Transverse colon (tissue), 4 donors: ENCODE results near the gene MYCL. TPM values are rescaled to one million over a fixed set of nuclear protein-coding genes. Genes with fewer than 3 reads are reported as not detected.

Experiments
- DNase-seq: peaks from one replicate; pipeline ENCODE4 v3.0.0-alpha.2; 2019
- H3K27ac ChIP-seq, 4 donors: fragments of 200-600 bp; sonication (generic); 2 replicates each; pipeline ENCODE4 v1.5.1; 2016 to 2018; ENCODE audit warnings: inconsistent platforms in 4 of 4
- H3K27me3 ChIP-seq: fragments of 200-600 bp; sonication (generic); 2 replicates; pipeline ENCODE4 v1.5.1; 2017; ENCODE audit warnings: inconsistent platforms
- H3K36me3 ChIP-seq, 4 donors: fragments of 200-600 bp; sonication (generic); 2 replicates each; pipeline ENCODE4 v1.5.1; 2017 to 2019; ENCODE audit warnings: inconsistent platforms in 4 of 4
- H3K4me1 ChIP-seq, 4 donors: fragments of 200-600 bp; sonication (generic); 2 replicates each; pipeline ENCODE4 v1.5.1; 2017 to 2020; ENCODE audit warnings: inconsistent platforms in 4 of 4
- H3K4me3 ChIP-seq, 4 donors: fragments of 200-600 bp; sonication (generic); 1 replicate in 1 of 4; 2 replicates in 3 of 4; pipeline versions ENCODE4 v1.5.1 to v1.6.1; 2017 to 2019; ENCODE audit warnings: inconsistent platforms in 4 of 4
- H3K9me3 ChIP-seq, 2 donors: fragments of 200-600 bp; sonication (generic); 2 replicates each; pipeline ENCODE4 v1.5.1; 2017 to 2019; ENCODE audit warnings: inconsistent platforms in 2 of 2
- EP300 ChIP-seq: sonication (generic); formaldehyde crosslinking; IDR thresholded peaks from one replicate; pipeline ENCODE4 v1.6.1; 2017; ENCODE audit warnings: antibody characterized with exemption, low read depth
- POLR2A ChIP-seq: fragments of 450-650 bp; IDR thresholded peaks from one replicate; pipeline ENCODE4 v1.6.1; 2016; ENCODE audit warnings: antibody characterized with exemption, mild to moderate bottlenecking, moderate library complexity
- POLR2AphosphoS5 ChIP-seq, 3 donors: sonication (generic); formaldehyde crosslinking; IDR thresholded peaks; one replicate each; pipeline ENCODE4 v1.6.1; 2016; ENCODE audit warnings: antibody characterized with exemption in 3 of 3
- WGBS, 2 donors: methylation state at CpG; one replicate each; pipeline ENCODE4 v1.1.5; 2018; ENCODE audit warnings: low coverage in 1 of 2; 5-methylcytosine and 5-hydroxymethylcytosine counted together
- in situ Hi-C, 4 donors: fragments of 200-750 bp; cut with MboI; loops; one replicate each; pipeline versions ENCODE4 v1.15.0 to v1.15.1; 2017; ENCODE audit warnings: low sequenced_read_pairs in 3 of 4, low pct_ligation_motif_present in 1 of 4, low pct_unique_long_range_greater_than_20kb in 1 of 4
- intact Hi-C: fragments of 100-400 bp; cut with DNase I; formaldehyde crosslinking; loops from one replicate; pipeline ENCODE4 v1.15.1; 2023; ENCODE audit warnings: low total_unique reads
- total RNA-seq, 4 donors: library from RNA; depleted of rRNA; stranded (reverse); fragments of >200 nt; gene quantifications; one replicate each; pipeline ENCODE4 v1.1.0, GENCODE V29; 2016
- TF ChIP-seq, protein P1 (sequence below), 5 experiments: fragments of 200-600 bp in 3 of 5; fragments of 450-650 bp in 2 of 5; sonication (generic) in 3 of 5; IDR thresholded peaks; 1 replicate in 2 of 5; 2 replicates in 3 of 5; pipeline ENCODE4 v1.5.1; 2016 to 2017; ENCODE audit warnings: antibody characterized with exemption in 5 of 5, inconsistent platforms in 3 of 5, mild to moderate bottlenecking in 2 of 5, moderate library complexity in 1 of 5

The MYCL gene
- total RNA-seq, 4 donors from 2014 or later: 14.2 to 27.3 (median 15.8) TPM

DNA sequence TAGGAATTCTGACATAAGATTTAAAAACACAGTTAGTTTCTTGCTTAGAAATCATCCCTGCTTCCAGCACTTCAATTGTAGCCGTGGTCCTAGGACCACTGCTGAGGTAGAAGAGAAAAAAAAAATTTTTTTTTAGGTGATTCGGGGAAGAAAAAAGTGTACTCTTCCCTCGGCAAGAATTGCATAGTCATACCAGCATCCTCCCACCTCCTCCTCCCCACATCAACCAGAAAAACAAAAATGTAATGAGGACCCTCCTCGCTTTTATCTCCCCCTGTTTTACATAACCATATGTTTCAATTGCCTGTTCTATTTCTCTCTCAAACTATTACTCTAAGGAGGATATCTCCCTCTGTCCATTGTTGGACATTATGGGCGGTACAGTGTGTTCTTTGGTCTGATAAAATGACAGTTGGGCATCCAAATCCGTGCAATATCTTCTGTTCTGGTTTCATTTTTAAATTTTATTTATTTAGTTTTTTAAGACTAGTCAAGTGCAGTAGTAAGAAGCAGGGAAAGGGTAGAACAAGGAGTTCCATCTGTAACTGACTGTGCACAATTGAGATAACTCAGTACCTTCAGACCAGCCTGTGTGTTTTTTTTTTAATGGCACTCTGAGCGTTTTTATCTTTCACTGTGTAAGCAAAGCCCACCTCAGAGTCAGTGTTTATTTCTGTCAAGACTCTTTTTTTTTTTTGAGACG lies 42.8 kb upstream of the MYCL start:
- H3K27ac ChIP-seq: no peak overlapping the region
- intact Hi-C loops: no loop called here
- H3K9me3 ChIP-seq: no peaks in the 10 kb centered on the region
- H3K4me1 ChIP-seq: peaks cover 0 to 18% (median 4%) of the 10 kb centered on the region in 4 donors
- TF ChIP-seq POLR2AphosphoS5 (IDR thresholded peaks at IDR 0.05) (no peak), EP300 (no peak), POLR2A (no peak)
- TF ChIP-seq, protein P1, sequence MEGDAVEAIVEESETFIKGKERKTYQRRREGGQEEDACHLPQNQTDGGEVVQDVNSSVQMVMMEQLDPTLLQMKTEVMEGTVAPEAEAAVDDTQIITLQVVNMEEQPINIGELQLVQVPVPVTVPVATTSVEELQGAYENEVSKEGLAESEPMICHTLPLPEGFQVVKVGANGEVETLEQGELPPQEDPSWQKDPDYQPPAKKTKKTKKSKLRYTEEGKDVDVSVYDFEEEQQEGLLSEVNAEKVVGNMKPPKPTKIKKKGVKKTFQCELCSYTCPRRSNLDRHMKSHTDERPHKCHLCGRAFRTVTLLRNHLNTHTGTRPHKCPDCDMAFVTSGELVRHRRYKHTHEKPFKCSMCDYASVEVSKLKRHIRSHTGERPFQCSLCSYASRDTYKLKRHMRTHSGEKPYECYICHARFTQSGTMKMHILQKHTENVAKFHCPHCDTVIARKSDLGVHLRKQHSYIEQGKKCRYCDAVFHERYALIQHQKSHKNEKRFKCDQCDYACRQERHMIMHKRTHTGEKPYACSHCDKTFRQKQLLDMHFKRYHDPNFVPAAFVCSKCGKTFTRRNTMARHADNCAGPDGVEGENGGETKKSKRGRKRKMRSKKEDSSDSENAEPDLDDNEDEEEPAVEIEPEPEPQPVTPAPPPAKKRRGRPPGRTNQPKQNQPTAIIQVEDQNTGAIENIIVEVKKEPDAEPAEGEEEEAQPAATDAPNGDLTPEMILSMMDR (IDR thresholded peaks at IDR 0.05): no peak
- no peak for DNase-seq
- WGBS, 2 donors: 51 to 64% methylated on average over 8 of the region's 8 CpGs
- in situ Hi-C loops: no loop called here
- no peak overlapping the region for H3K4me3 ChIP-seq
- no peaks in the 10 kb centered on the region for H3K27me3 ChIP-seq
- no peaks in the 10 kb centered on the region for H3K36me3 ChIP-seq

DNA sequence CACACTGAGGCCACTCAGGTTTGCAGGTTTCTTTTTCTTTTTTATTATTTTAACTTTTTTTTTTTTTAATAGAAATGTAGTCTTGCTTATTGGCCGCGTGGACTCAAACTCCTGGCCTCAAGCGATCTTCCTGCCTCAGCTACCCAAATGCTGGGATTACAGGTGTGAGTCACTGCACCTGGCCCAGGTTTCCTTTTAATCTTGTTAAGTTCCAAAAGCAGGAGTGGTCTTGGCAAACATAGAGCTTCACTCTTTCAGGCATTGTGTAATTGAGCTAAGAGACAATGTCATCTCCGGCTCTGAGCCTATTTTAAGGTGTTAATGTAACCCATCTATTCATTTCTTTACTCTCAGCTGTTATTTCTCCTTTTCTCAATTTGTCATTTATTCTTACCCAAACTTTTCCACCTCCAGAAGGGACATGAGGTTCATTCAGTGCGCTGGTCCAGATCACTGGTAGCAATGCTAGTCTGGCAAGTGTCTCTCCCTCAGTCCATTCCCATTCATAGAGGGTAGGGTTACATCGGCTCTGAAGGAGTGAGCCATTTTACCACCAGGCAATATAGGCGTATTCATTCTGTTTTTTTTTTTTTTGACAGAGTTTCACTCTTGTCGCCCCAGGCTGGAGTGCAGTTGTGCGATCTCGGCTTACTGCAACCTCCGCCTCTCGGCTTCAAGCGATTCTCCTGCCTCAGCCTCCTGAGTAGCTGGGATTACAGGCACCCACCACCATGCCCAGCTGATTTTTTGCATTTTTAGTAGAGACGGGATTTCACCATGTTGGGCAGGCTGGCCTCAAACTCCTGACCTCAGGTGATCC lies 42.0 kb upstream of the MYCL start:
- intact Hi-C loops: no loop called here
- no peak for DNase-seq
- TF ChIP-seq EP300 (no peak), POLR2AphosphoS5 (IDR thresholded peaks at IDR 0.05) (no peak)
- TF ChIP-seq, protein P1 (IDR thresholded peaks at IDR 0.05): no peak

DNA sequence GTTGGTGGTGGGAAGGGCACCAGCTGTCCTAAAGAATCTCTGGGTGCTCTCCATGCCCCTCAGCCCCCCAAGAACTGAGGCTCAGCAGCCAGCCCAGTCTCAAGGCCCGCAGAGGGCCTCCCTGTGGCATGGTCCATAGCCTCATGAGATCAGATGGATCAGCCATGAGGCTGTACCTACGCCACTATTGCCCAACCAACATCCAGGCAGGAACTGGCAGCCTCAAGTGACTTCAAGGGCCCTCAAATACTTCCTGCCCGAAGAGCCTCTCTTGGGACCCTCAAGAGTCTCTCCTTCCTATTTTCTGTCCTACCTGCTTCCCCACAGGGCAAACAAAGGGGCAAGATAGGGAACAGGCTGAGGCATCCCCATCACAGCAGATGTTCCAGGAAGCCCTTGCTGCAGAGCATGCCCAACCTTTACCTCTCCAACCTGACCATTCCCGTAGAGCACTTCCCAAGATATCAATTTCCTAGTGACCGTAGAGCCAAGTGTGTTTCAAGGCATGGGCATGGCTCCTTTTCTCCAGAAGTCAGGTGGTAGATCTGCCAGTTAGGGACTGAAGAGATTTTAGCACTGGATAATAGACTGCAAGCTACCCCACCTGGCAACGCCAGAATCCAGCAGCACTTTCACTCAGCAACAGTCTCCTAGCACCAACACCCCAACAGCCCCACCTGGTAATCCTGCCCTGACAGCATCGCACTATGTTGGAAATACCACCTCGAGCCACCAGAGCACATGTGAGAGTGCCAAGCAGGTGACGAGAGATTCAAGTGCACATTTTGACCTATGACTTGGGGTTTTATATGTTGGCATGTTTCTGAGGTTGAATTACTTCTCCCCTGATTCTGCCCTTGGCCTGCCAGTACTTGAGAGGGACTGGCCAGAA lies 39.5 kb upstream of the MYCL start:
- in situ Hi-C loops (no loop called here), intact Hi-C loops (no loop called here)
- 96% methylated on average over 9 of the region's 9 CpGs; no CpG with 5 or more reads in 1 of the 2 donors for WGBS, 2 donors
- no peak for DNase-seq
- H3K36me3 ChIP-seq: no peaks in the 10 kb centered on the region
- no peaks in the 10 kb centered on the region for H3K9me3 ChIP-seq
- H3K27me3 ChIP-seq: no peaks in the 10 kb centered on the region
- TF ChIP-seq POLR2A (no peak), EP300 (no peak), POLR2AphosphoS5 (IDR thresholded peaks at IDR 0.05) (no peak)
- TF ChIP-seq, protein P1 (IDR thresholded peaks at IDR 0.05): no peak
- no peak overlapping the region for H3K27ac ChIP-seq
- peaks cover 0 to 19% (median 7%) of the 10 kb centered on the region in 4 donors for H3K4me1 ChIP-seq
- H3K4me3 ChIP-seq: no peak overlapping the region

More for the DNA sequence above, 42.0 kb upstream of the MYCL start:
- Histone ChIP-seq H3K4me1 (peaks cover 0 to 18% (median 4%) of the 10 kb centered on the region in 4 donors), H3K27ac (no peak overlapping the region), H3K36me3 (no peaks in the 10 kb centered on the region), H3K27me3 (no peaks in the 10 kb centered on the region), H3K4me3 (no peak overlapping the region), H3K9me3 (no peaks in the 10 kb centered on the region)
- in situ Hi-C loops: no loop called here
- WGBS, 2 donors: 79 to 81% methylated on average over 10 to 14 of the region's 14 CpGs
